Smooth muscle cell (in vitro differentiated cells): ENCODE measurements around the gene PM20D1. TPM values are rescaled to one million over a fixed set of nuclear protein-coding genes. Genes with fewer than 3 reads are reported as not detected.
"Not testable (repeated sequence)": the region's sequence is repeated elsewhere in the genome, so short reads cannot be mapped to it uniquely, and the experiment has no call there.

Experiments used
- DNase-seq: peaks from one replicate; lab custom pipeline; 2025; ENCODE audit not compliant: unreplicated experiment; lab: John Stamatoyannopoulos, UW
- H2AFZ ChIP-seq: fragments of 200-600 bp; sonication (generic); 2 replicates; pipeline ENCODE4 v1.6.0; 2016; ENCODE audit warnings: antibody characterized with exemption, low read depth, mild to moderate bottlenecking
- H3F3A ChIP-seq: fragments of 200-600 bp; sonication (generic); 2 replicates; pipeline ENCODE4 v1.6.0; 2017; ENCODE audit warnings: antibody characterized with exemption, low read depth
- H3K27ac ChIP-seq: fragments of 200-600 bp; sonication (generic); 2 replicates; pipeline ENCODE4 v1.5.1; 2016; ENCODE audit warnings: low read depth, mild to moderate bottlenecking
- H3K27me3 ChIP-seq: fragments of 200-600 bp; sonication (generic); 2 replicates; pipeline ENCODE4 v1.6.1; 2016; ENCODE audit warnings: low read depth, mild to moderate bottlenecking
- H3K36me3 ChIP-seq: fragments of 200-600 bp; sonication (generic); 2 replicates; pipeline ENCODE4 v1.5.1; 2016; ENCODE audit warnings: low read depth
- H3K4me1 ChIP-seq: fragments of 200-600 bp; sonication (generic); 2 replicates; pipeline ENCODE4 v1.5.1; 2016; ENCODE audit warnings: low read depth
- H3K4me2 ChIP-seq: fragments of 200-600 bp; sonication (generic); 2 replicates; pipeline ENCODE4 v1.6.0; 2016; ENCODE audit warnings: mild to moderate bottlenecking
- H3K4me3 ChIP-seq: fragments of 200-600 bp; sonication (generic); 2 replicates; pipeline ENCODE4 v1.5.1; 2016; ENCODE audit warnings: mild to moderate bottlenecking
- H3K79me2 ChIP-seq: fragments of 200-600 bp; sonication (generic); 2 replicates; pipeline ENCODE4 v1.6.0; 2016; ENCODE audit warnings: low read depth, mild to moderate bottlenecking
- H3K9ac ChIP-seq: fragments of 200-600 bp; sonication (generic); 2 replicates; pipeline ENCODE4 v1.6.0; 2016; ENCODE audit warnings: low read depth
- H3K9me3 ChIP-seq: fragments of 200-600 bp; sonication (generic); replicated peaks from 2 replicates; pipeline ENCODE4 v1.5.1; 2016; ENCODE audit warnings: low read depth
- H4K20me1 ChIP-seq: fragments of 200-600 bp; sonication (generic); 2 replicates; pipeline ENCODE4 v1.6.0; 2016; ENCODE audit warnings: low read depth
- CTCF ChIP-seq: fragments of 200-600 bp; sonication (generic); IDR thresholded peaks from 2 replicates; pipeline ENCODE4 v1.5.1; 2017; ENCODE audit warnings: borderline replicate concordance, mild to moderate bottlenecking, antibody characterized with exemption; ENCODE audit not compliant: insufficient read depth, poor library complexity, severe bottlenecking
- WGBS: methylation state at CpG from one replicate; pipeline ENCODE4 v1.1.7; 2016; ENCODE audit warnings: low lambda C conversion rate; 5-methylcytosine and 5-hydroxymethylcytosine counted together
- polyA plus RNA-seq: library from polyadenylated mRNA; unstranded; fragments of >200 nt; fragmentation: Nextera tagmentation; extraction: Ambion mirVana; gene quantifications from 2 replicates; pipeline ENCODE4 v1.2.1, GENCODE V29; 2016
- total RNA-seq: library from RNA; depleted of rRNA; stranded (reverse); fragments of >200 nt; gene quantifications from 2 replicates; pipeline ENCODE4 v1.2.3, GENCODE V29; 2014

The PM20D1 gene
- total and polyA plus RNA-seq, 2 experiments from 2014 or later = not detected

DNA sequence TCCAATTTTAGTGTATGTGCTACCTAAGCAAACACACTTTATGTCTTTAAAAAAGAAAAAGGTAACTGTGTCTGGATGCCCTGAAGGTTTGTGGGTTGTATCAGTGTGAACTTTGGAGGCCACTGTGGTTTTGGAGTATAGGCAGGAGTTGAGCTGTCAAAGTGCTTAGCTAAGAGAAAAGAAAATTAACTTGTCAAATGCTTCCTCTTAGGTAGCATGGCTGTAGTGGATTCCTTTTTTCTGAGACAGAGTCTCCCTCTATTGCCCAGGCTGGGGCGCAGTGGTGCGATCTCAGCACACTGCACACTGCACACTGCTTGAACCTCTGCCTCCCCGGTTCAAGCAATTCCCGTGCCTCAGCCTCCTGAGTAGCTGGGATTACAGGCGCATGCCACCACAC is 25.8 kb downstream of the PM20D1 start:
- no peak for TF ChIP-seq CTCF
- H3K9ac ChIP-seq = no peak overlapping the region
- WGBS = 84% methylated on average over 5 of the region's 5 CpGs

DNA sequence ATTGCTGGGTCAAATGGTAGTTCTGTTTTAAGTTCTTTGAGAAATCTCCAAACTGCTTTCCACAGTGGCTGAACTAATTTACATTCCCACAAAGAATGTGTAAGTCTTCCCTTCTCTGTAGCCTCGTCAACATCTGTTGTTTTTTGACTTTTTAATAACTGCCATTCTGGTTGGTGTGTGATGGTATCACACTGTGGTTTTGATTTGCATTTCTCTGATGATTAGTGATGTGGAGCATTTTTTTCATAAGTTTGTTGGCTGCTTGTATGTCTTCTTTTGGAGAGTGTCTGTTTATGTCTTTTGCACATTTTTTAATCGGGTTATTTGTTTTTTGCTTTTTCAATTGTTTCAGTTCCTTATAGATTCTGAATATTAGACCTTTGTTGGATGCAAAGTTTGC is 26.7 kb downstream of the PM20D1 start:
- not testable (repeated sequence) for DNase-seq, H3F3A ChIP-seq, H3K36me3 ChIP-seq, H3K9me3 ChIP-seq, H3K4me3 ChIP-seq, H3K4me2 ChIP-seq, H2AFZ ChIP-seq, H3K27me3 ChIP-seq, H3K27ac ChIP-seq, H3K79me2 ChIP-seq, H3K9ac ChIP-seq
- Histone ChIP-seq H4K20me1 (peaks cover 30% of the 10 kb centered on the region), H3K4me1 (peaks cover 20% of the 10 kb centered on the region)
- 71% methylated on average over 2 of the region's 2 CpGs for WGBS

More for the DNA sequence above, 25.8 kb downstream of the PM20D1 start:
- DNase-seq = no peak
- Histone ChIP-seq H4K20me1 (peaks cover 33% of the 10 kb centered on the region), H3K9me3 (no peaks in the 10 kb centered on the region), H3K27me3 (no peaks in the 10 kb centered on the region), H2AFZ (no peak overlapping the region), H3K36me3 (no peaks in the 10 kb centered on the region), H3K4me3 (no peak overlapping the region), H3K27ac (no peak overlapping the region), H3K4me2 (no peak overlapping the region), H3F3A (peaks cover 2% of the 10 kb centered on the region), H3K79me2 (peaks cover 4% of the 10 kb centered on the region), H3K4me1 (peaks cover 20% of the 10 kb centered on the region)

DNA sequence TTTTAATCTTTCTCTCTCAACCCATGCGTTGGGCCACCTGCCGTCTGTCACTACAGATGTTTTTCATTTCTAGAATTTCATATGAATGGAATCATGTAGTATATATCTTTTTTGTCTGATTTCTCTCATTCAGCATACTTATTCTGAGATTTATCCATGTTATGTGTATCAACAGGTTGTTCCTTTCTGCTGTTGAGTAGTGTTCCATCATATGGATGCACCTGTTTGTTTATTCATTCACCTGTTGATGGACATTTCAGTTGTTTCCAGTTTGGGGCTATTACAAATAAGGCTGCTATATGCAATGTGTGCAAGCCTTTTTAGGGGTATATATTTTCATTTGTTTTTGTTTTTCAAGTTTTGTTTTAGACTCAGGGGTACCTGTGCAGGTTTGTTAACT is 27.5 kb downstream of the PM20D1 start:
- peaks cover 3% of the 10 kb centered on the region for H3F3A ChIP-seq
- H3K9ac ChIP-seq = no peak overlapping the region
- WGBS = 98% methylated on average over 2 of the region's 2 CpGs
- peaks cover 4% of the 10 kb centered on the region for H3K79me2 ChIP-seq
- no peak overlapping the region for H2AFZ ChIP-seq
- H3K27me3 ChIP-seq = no peaks in the 10 kb centered on the region
- no peak overlapping the region for H3K27ac ChIP-seq
- H3K4me1 ChIP-seq = peaks cover 16% of the 10 kb centered on the region
- H3K4me2 ChIP-seq = no peak overlapping the region
- H3K4me3 ChIP-seq = no peak overlapping the region
- H3K36me3 ChIP-seq = no peaks in the 10 kb centered on the region
- H4K20me1 ChIP-seq = peaks cover 26% of the 10 kb centered on the region
- DNase-seq = no peak
- H3K9me3 ChIP-seq = no peaks in the 10 kb centered on the region
- TF ChIP-seq CTCF = no peak

GRCh38 chr1:205817988-205818387 is 31.9 kb downstream of the PM20D1 start:
- WGBS = 63% methylated on average over 3 of the region's 3 CpGs
- Histone ChIP-seq H3K4me2 (no peak overlapping the region), H3F3A (peaks cover 3% of the 10 kb centered on the region), H3K4me3 (no peak overlapping the region), H3K27me3 (no peaks in the 10 kb centered on the region), H3K4me1 (peaks cover 7% of the 10 kb centered on the region), H4K20me1 (peaks cover 12% of the 10 kb centered on the region), H2AFZ (no peak overlapping the region), H3K79me2 (peaks cover 20% of the 10 kb centered on the region), H3K9me3 (no peaks in the 10 kb centered on the region), H3K36me3 (no peaks in the 10 kb centered on the region), H3K27ac (no peak overlapping the region), H3K9ac (no peak overlapping the region)
- no peak for TF ChIP-seq CTCF
- DNase-seq = no peak
